Rectal smooth muscle tissue (tissue), 1 donor: ENCODE measurements around the gene MEF2D.

ENCODE experiments used
- H3K27ac ChIP-seq: one replicate; pipeline ENCODE4 v1.7.0; 2013; ENCODE audit warnings: low read depth, low read length, inconsistent platforms
- H3K27me3 ChIP-seq: one replicate; pipeline ENCODE4 v1.7.0; 2013; ENCODE audit warnings: low read length; ENCODE audit not compliant: control insufficient read depth, insufficient read depth
- H3K36me3 ChIP-seq: one replicate; pipeline ENCODE4 v1.7.0; 2013; ENCODE audit warnings: low read length; ENCODE audit not compliant: control insufficient read depth, insufficient read depth
- H3K4me1 ChIP-seq: one replicate; pipeline ENCODE4 v1.7.0; 2013; ENCODE audit warnings: low read length; ENCODE audit not compliant: control insufficient read depth, insufficient read depth
- H3K4me3 ChIP-seq: one replicate; pipeline ENCODE4 v1.7.0; 2013; ENCODE audit warnings: low read length
- H3K9ac ChIP-seq: one replicate; pipeline ENCODE4 v1.7.0; 2013; ENCODE audit warnings: low read length

MEF2D gene

DNA sequence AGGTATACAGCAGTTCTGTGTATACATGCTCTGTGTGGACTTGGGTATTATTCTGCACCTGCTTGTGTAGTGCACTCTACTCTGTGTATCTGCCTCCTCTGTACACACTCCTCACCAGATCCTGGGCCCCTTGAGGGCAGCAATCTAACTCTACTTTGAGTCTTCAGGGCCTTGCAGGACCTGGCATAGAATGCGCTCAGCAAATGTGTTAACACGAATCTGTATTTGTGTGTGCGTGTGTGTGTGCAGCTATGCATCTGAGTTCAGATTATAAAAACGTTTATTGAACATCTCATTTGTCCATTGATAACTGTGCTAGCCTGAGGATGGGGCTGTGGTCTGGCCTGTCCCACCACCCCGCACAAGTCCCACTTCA is 3.9 kb upstream of the MEF2D start:
- H3K27ac ChIP-seq = peak overlapping the region; percentile 100
- peaks cover 48% of the 10 kb centered on the region for H3K4me1 ChIP-seq
- H3K36me3 ChIP-seq = no peaks in the 10 kb centered on the region
- peak overlapping the region; percentile 37 for H3K4me3 ChIP-seq
- H3K9ac ChIP-seq = peak overlapping the region; percentile 36
- no peaks in the 10 kb centered on the region for H3K27me3 ChIP-seq

DNA sequence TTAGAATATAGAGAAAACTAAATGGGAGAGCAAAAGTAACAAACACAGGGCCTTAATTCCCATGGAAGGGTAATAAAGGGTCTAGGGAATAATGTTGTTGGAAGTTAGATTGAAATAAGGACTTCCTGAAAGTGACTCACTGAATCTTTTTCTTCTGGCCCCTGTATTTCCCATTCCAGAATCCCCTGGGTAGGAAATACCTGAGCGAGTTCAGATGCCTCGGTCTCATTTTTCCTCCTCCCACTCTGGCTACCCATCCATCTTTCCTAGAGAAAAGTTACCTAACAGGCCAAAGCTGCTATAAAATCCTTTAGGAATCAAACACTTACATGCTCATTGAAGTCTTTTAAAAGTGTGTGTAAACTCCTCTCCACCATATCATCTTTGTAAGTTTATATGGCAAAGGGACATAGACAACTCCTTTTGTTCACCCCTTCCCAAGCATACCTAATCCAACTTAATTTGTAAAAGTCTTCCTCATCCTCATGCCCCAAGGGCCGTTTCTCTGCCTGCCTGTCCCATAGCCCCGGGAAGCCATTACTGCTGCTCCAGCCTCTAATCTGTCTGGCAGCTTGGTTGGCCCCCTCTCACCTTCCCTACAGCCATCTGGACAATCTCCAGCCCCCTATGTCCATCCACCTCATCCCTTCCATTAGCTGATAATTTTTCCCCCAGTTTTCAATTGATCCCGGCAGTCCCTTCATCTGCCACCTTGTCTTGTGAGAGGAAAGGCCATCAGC is 3.3 kb upstream of the MEF2D start:
- Histone ChIP-seq H3K4me1 (peaks cover 43% of the 10 kb centered on the region), H3K4me3 (peak overlapping the region; percentile 52), H3K9ac (no peak overlapping the region)

DNA sequence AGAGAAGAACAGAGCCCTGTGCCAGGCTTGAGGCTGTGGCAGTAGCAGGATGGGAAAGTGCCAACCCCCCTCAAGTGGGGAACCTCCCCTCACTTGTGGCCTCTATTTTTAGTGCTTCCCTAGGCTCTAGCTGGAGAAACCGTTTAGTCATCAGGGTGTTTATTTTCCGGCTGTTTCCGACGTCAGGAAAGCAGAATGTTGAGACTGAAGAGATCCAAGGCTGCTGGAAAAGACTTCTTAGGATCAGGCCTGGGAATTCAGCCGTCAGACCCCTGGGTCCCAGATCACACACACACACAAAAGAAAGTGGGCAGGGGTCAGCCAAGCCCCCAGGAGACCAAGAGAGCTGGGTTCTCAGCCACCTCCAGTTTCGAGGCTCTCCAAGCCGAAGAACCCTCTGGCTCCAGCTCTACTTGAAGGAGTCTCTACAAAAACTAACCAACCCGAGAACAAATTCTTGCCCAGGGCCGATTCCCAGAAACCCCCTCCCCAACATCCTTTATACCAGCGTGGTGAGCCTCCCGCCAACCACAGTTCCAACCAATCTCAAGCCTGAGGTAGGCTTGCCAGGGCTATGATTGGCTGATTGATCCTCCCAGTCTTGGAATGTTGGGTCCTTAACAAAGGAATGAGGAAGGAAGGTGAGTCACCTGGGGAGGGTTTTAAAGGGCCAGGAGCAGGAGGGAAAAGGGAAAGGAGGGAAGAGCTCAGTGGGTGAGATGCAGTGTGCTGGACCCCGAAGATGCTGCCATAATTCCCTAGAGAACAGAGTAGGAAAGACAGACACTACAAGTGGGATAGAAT is 2.5 kb upstream of the MEF2D start:
- Histone ChIP-seq H3K36me3 (no peaks in the 10 kb centered on the region), H3K9ac (no peak overlapping the region), H3K4me3 (peak overlapping the region; percentile 52), H3K27me3 (no peaks in the 10 kb centered on the region), H3K4me1 (peaks cover 38% of the 10 kb centered on the region), H3K27ac (peak overlapping the region; percentile 100)

More for the DNA sequence above, 3.3 kb upstream of the MEF2D start:
- H3K36me3 ChIP-seq = no peaks in the 10 kb centered on the region
- peak overlapping the region; percentile 100 for H3K27ac ChIP-seq
- H3K27me3 ChIP-seq = no peaks in the 10 kb centered on the region

DNA sequence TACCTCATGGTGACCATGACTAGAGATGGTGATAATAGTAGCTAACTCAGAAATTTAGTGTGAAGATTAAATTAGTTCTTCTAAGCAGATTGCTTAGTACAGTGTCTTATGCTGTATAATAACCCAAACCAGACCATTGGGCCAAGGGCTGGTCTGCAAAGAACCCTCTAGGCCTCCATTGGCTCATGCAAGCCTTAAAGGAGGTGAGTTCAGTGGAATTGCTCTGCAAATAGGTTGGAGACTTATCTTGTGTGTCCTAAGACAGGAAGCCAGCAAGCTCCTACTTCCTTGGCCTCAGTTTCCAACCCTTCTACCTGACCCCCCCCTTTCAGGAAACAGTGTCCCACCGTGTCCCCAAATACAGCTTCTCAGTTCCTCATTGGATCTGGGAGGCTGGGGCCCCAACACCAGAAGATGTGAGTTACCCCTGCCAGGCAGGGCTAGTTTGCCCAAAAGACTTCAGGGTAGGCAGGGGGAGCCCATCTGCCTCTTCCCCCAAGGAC is 1.9 kb upstream of the MEF2D start:
- Histone ChIP-seq H3K9ac (no peak overlapping the region), H3K27me3 (no peaks in the 10 kb centered on the region), H3K27ac (peak overlapping the region; percentile 100), H3K36me3 (no peaks in the 10 kb centered on the region), H3K4me1 (peaks cover 38% of the 10 kb centered on the region), H3K4me3 (peak overlapping the region; percentile 43)

DNA sequence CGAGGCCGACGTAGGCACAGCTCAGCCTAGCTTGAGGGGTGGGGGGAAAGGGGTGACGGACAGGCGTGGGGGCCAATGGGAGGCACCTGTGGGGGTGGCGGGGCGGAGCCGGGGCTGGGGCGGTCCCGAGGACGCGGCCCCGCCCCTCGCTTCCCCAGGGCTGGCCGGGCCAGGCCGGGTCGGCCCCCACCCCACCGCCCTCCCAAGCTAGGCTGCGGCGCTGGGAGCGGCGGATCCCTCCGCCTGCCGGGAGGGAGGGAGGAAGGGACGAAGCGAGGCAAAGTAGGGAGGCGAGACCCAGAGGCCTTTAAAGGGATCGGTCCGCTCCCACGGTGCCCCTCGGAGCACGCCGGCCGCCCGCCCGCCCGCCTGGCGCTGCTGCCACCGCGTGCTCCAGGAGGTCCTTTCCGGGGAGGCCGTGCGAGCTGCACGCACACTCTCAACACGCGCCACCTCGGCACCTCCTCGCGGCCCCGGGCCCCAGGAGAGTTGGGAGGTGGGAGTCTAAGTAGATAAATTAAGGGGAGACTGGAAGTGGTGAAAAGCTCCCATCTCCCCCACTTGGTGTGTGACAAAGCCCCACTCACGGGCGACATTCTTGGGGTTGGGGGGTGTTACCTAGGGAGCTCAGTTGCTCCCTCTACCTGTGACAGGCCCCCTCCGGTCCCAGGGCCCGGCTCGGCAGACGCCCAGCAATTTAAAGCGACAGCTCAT is 375 bp upstream of the MEF2D start:
- Histone ChIP-seq H3K27me3 (no peaks in the 10 kb centered on the region), H3K27ac (peak overlapping the region; percentile 100), H3K4me3 (peak overlapping the region; percentile 97), H3K36me3 (no peaks in the 10 kb centered on the region), H3K4me1 (peaks cover 53% of the 10 kb centered on the region), H3K9ac (peak overlapping the region; percentile 82)

DNA sequence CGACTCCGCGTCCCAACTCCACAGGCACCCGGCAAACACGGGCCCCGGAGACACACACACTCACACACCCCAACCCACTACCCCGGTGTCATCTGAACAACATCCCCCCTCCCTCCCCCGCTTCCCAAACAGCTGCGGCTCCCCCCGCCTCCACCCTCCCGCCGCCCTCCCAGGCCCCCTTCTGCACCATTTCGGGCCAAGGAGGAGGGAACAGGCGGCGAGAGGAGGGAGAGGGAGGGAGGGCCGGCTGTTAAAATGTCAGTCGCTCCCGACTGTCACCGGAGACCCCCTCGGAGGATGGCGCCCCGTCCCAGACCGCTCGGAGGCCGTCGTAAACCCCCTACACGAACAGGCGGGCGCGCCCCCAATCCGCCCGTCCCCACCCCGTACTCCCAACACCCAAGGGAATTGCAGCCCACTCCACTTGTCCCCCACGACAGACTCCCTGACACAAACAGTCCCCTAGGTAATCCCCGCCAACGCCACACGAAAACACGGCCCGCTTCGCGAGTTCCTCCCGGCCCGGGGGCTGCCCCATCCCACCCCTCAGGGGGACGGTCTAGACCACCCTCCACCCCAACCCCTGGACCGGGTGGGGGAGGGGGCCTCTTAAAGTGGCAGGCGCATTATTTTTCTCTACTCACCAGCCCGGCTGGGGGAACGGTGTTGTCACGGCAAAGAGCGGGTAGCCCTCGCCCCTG is 583 bp downstream of the MEF2D start:
- peak overlapping the region; percentile 95 for H3K9ac ChIP-seq
- H3K4me3 ChIP-seq = peak overlapping the region; percentile 97
- H3K27ac ChIP-seq = peak overlapping the region; percentile 100
- no peaks in the 10 kb centered on the region for H3K27me3 ChIP-seq
- H3K36me3 ChIP-seq = no peaks in the 10 kb centered on the region
- peaks cover 62% of the 10 kb centered on the region for H3K4me1 ChIP-seq

- Histone ChIP-seq H3K4me3 (peak overlapping the region; percentile 97), H3K9ac (peak overlapping the region; percentile 66), H3K27ac (peak overlapping the region; percentile 100), H3K27me3 (no peaks in the 10 kb centered on the region), H3K36me3 (peaks cover 5% of the 10 kb centered on the region), H3K4me1 (peaks cover 63% of the 10 kb centered on the region)
These were observed 1.3 kb downstream of the MEF2D start for GRCh38 chr1:156499194-156499841.

- peaks cover 63% of the 10 kb centered on the region for H3K4me1 ChIP-seq
- no peaks in the 10 kb centered on the region for H3K27me3 ChIP-seq
- peak overlapping the region; percentile 100 for H3K27ac ChIP-seq
- H3K36me3 ChIP-seq = peaks cover 5% of the 10 kb centered on the region
- H3K9ac ChIP-seq = no peak overlapping the region
- H3K4me3 ChIP-seq = peak overlapping the region; percentile 97
These were observed 2.0 kb downstream of the MEF2D start for GRCh38 chr1:156498432-156499193.

GRCh38 chr1:156497743-156498431 is 2.7 kb downstream of the MEF2D start:
- Histone ChIP-seq H3K4me3 (peak overlapping the region; percentile 97), H3K27me3 (no peaks in the 10 kb centered on the region), H3K27ac (peak overlapping the region; percentile 100), H3K4me1 (peaks cover 63% of the 10 kb centered on the region), H3K36me3 (peaks cover 5% of the 10 kb centered on the region), H3K9ac (no peak overlapping the region)

DNA sequence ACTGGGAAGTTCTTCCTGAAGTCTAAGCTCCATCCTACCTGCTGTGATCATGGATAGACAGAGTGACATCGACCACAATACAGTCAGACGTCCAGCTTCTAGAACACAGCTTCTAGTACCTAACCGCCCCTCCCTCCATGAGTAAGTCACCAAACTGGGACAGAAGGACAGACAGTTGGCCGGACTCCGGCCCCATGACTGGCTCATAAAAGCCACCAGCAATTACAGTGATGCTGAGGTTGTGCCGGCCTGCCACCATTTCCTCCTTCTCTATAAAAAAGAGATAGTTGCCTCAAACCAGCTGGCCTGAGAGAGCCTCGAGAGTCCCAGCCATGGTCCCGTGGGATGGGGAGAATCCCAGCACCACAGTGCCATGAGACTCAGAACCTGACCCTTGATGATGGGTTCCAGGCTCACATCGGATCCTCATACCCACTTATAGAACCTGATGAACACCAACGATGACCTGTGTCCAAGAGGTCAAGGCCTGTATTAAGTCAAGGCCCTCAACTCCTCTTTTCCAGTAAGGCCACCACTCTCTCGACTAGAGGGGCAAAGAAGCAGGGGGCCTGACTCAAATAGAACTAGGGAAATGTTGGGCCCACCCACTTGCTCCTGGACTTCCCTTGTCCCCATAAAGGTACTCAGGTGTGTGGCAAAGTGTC is 3.4 kb downstream of the MEF2D start:
- Histone ChIP-seq H3K9ac (no peak overlapping the region), H3K27me3 (no peaks in the 10 kb centered on the region), H3K4me1 (peaks cover 64% of the 10 kb centered on the region), H3K27ac (peak overlapping the region; percentile 100), H3K4me3 (peak overlapping the region; percentile 49), H3K36me3 (peaks cover 5% of the 10 kb centered on the region)
